Thyroid gland (tissue), 4 donors: ENCODE data around the gene SLC8A1. TPM values are rescaled to one million over a fixed set of nuclear protein-coding genes. Genes with fewer than 3 reads are reported as not detected.

Source experiments
- DNase-seq, 2 donors: peaks; one replicate each; pipeline ENCODE4 v3.0.0-alpha.2; 2019
- H3K27ac ChIP-seq, 3 donors: fragments of 200-600 bp; sonication (generic); 1 replicate in 2 of 3; 2 replicates in 1 of 3; pipeline ENCODE4 v1.5.1; 2016 to 2019; ENCODE audit warnings: mild to moderate bottlenecking in 1 of 3, moderate library complexity in 1 of 3
- H3K27me3 ChIP-seq: fragments of 200-600 bp; sonication (generic); one replicate; pipeline ENCODE4 v1.5.1; 2019
- H3K36me3 ChIP-seq, 2 donors: fragments of 200-600 bp; sonication (generic); one replicate each; pipeline ENCODE4 v1.5.1; 2016 to 2019
- H3K4me1 ChIP-seq, 2 donors: fragments of 200-600 bp; sonication (generic); one replicate each; pipeline ENCODE4 v1.5.1; 2017 to 2019
- H3K4me3 ChIP-seq, 3 donors: fragments of 200-600 bp; sonication (generic); replicated peaks in 1 of 3; 1 replicate in 2 of 3; 2 replicates in 1 of 3; pipeline ENCODE4 v1.5.1; 2016; ENCODE audit warnings: mild to moderate bottlenecking in 1 of 3
- H3K9me3 ChIP-seq: fragments of 200-600 bp; sonication (generic); one replicate; pipeline ENCODE4 v1.5.1; 2017
- POLR2A ChIP-seq, 2 donors: fragments of 450-650 bp; IDR thresholded peaks; one replicate each; pipeline ENCODE4 v1.6.1; 2017; ENCODE audit warnings: antibody characterized with exemption in 2 of 2, mild to moderate bottlenecking in 2 of 2, moderate library complexity in 1 of 2
- WGBS, 2 donors: methylation state at CpG; one replicate each; pipeline ENCODE4 v1.1.5; 2017; 5-methylcytosine and 5-hydroxymethylcytosine counted together
- intact Hi-C: fragments of 100-400 bp; cut with DNase I; formaldehyde crosslinking; loops from one replicate; pipeline ENCODE4 v1.15.1; 2023
- total RNA-seq, 4 donors: library from RNA; depleted of rRNA; stranded (reverse); fragments of >200 nt; gene quantifications; one replicate each; pipeline ENCODE4 v1.2.3, GENCODE V29; 2016
- TF ChIP-seq, protein P1 (sequence below), 6 experiments: fragments of 200-600 bp in 3 of 6; fragments of 450-650 bp in 3 of 6; sonication (generic) in 3 of 6; IDR thresholded peaks; one replicate each; pipeline ENCODE4 v1.5.1; 2016 to 2019; ENCODE audit warnings: antibody characterized with exemption in 6 of 6, mild to moderate bottlenecking in 2 of 6, inconsistent platforms in 1 of 6, moderate library complexity in 1 of 6

Gene SLC8A1
- total RNA-seq, 4 donors from 2014 or later = 2.0 to 5.1 (median 4.4) TPM

GRCh38 chr2:40100676-40101075 lies 351.2 kb downstream of the SLC8A1 start:
- Histone ChIP-seq H3K4me1 (peaks cover 0 to 9% of the 10 kb centered on the region in 2 donors), H3K27me3 (no peaks in the 10 kb centered on the region), H3K9me3 (no peaks in the 10 kb centered on the region), H3K4me3 (no peak overlapping the region), H3K27ac (no peak overlapping the region), H3K36me3 (no peaks in the 10 kb centered on the region)
- 86 to 93% methylated on average over 3 of the region's 3 CpGs for WGBS, 2 donors
- no peak for DNase-seq
- TF ChIP-seq, protein P1, sequence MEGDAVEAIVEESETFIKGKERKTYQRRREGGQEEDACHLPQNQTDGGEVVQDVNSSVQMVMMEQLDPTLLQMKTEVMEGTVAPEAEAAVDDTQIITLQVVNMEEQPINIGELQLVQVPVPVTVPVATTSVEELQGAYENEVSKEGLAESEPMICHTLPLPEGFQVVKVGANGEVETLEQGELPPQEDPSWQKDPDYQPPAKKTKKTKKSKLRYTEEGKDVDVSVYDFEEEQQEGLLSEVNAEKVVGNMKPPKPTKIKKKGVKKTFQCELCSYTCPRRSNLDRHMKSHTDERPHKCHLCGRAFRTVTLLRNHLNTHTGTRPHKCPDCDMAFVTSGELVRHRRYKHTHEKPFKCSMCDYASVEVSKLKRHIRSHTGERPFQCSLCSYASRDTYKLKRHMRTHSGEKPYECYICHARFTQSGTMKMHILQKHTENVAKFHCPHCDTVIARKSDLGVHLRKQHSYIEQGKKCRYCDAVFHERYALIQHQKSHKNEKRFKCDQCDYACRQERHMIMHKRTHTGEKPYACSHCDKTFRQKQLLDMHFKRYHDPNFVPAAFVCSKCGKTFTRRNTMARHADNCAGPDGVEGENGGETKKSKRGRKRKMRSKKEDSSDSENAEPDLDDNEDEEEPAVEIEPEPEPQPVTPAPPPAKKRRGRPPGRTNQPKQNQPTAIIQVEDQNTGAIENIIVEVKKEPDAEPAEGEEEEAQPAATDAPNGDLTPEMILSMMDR (IDR thresholded peaks at IDR 0.05) = no peak
- TF ChIP-seq POLR2A (IDR thresholded peaks at IDR 0.05) = no peak
- intact Hi-C loops = no loop called here

DNA sequence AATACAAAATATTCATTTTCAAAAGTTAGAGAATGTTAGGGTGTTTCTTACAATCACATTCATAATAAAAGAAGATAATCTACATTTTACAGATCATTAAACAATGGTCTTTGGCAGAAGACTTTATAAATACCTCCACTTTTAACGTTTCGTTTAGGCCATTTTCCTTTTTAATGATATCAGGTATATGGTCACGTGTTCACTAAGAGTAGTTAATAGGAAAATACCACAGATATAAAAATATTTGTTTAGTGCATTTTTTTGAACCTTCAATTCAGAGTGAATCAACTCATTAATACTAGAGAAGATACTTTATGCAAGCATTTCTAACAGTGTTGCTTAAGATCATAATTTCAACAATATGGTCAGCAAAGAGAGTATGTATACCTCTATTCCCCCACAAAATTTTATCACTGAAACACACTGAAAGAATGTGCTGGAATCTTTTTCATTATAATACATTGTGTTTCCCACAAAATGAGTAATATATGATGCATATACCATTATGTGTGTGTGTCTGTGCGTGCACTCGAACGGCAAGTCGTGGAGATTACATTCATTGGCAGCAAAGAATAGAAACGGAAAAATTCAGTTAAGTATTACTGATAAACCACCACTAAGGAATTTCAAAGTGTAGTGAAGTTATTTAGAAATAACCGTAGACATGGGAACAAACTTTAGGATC lies 353.0 kb downstream of the SLC8A1 start:
- H3K4me1 ChIP-seq = peaks cover 7 to 10% of the 10 kb centered on the region in 2 donors
- intact Hi-C loops = no loop called here
- no peaks in the 10 kb centered on the region for H3K36me3 ChIP-seq
- 96% methylated on average over 9 of the region's 9 CpGs for WGBS, 2 donors
- TF ChIP-seq POLR2A (IDR thresholded peaks at IDR 0.05) = no peak
- TF ChIP-seq, protein P1 (IDR thresholded peaks at IDR 0.05) = no peak
- no peak for DNase-seq
- H3K27ac ChIP-seq = no peak overlapping the region
- no peaks in the 10 kb centered on the region for H3K27me3 ChIP-seq
- no peak overlapping the region for H3K4me3 ChIP-seq
- no peaks in the 10 kb centered on the region for H3K9me3 ChIP-seq

- WGBS, 2 donors = 83 to 85% methylated on average over 2 of the region's 2 CpGs
- intact Hi-C loops = no loop called here
- no peaks in the 10 kb centered on the region for H3K9me3 ChIP-seq
- no peak for DNase-seq
- no peaks in the 10 kb centered on the region for H3K27me3 ChIP-seq
- H3K36me3 ChIP-seq = no peaks in the 10 kb centered on the region
- peaks cover 4 to 20% of the 10 kb centered on the region in 2 donors for H3K4me1 ChIP-seq
- no peak overlapping the region for H3K4me3 ChIP-seq
- H3K27ac ChIP-seq = no peak overlapping the region
- TF ChIP-seq, protein P1 (IDR thresholded peaks at IDR 0.05) = no peak
- TF ChIP-seq POLR2A (IDR thresholded peaks at IDR 0.05) = no peak
Measured at GRCh38 chr2:40097691-40098385, 354.1 kb downstream of the SLC8A1 start.

DNA sequence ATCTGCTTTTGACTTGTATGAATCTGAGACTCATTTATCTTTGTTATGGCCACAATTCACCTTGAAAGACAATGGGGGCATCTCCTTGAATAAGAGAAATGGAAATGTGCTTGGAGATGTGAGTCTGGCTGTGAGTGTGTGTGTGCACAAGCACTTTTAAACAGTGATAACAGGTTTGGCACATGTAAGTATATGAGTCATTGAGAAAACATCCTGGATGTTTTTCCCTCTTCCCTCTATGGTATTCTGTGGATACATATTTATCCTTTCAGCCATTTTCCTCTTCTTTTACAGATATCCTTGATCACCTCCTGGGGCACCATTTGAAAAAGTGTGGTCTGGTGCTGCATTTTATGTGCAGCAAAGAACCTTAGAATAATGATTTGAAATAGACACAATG lies 355.5 kb downstream of the SLC8A1 start:
- H3K36me3 ChIP-seq = no peaks in the 10 kb centered on the region
- H3K4me1 ChIP-seq = peaks cover 4 to 20% of the 10 kb centered on the region in 2 donors
- no peaks in the 10 kb centered on the region for H3K9me3 ChIP-seq
- TF ChIP-seq, protein P1 (IDR thresholded peaks at IDR 0.05) = no peak
- no peak for TF ChIP-seq POLR2A (IDR thresholded peaks at IDR 0.05)
- intact Hi-C loops = no loop called here
- H3K27me3 ChIP-seq = no peaks in the 10 kb centered on the region
- H3K4me3 ChIP-seq = no peak overlapping the region
- H3K27ac ChIP-seq = no peak overlapping the region
- DNase-seq = no peak

- TF ChIP-seq POLR2A (IDR thresholded peaks at IDR 0.05) = no peak
- TF ChIP-seq, protein P1 (IDR thresholded peaks at IDR 0.05) = no peak
- H3K27me3 ChIP-seq = no peaks in the 10 kb centered on the region
- 51 to 53% methylated on average over 3 of the region's 3 CpGs for whole genome bisulfite sequencing, 2 donors
- no peaks in the 10 kb centered on the region for H3K9me3 ChIP-seq
- H3K4me1 ChIP-seq = peaks cover 4 to 20% of the 10 kb centered on the region in 2 donors
- DNase-seq = no peak
- intact Hi-C loops = no loop called here
- H3K27ac ChIP-seq = no peak overlapping the region
- H3K4me3 ChIP-seq = no peak overlapping the region
- H3K36me3 ChIP-seq = no peaks in the 10 kb centered on the region
Measured at GRCh38 chr2:40095000-40095399, 356.9 kb downstream of the SLC8A1 start.
